GM18519 (cell line): ENCODE results near the gene MAN1A1.

Source experiments
- ATAC-seq: cut with Tn5 transposase; IDR thresholded peaks from one replicate; pipeline ENCODE4 v1.9.1; 2021; ENCODE audit warnings: mild to moderate bottlenecking, moderate library complexity; ENCODE audit not compliant: unreplicated experiment, low FRiP score

MAN1A1 gene

DNA sequence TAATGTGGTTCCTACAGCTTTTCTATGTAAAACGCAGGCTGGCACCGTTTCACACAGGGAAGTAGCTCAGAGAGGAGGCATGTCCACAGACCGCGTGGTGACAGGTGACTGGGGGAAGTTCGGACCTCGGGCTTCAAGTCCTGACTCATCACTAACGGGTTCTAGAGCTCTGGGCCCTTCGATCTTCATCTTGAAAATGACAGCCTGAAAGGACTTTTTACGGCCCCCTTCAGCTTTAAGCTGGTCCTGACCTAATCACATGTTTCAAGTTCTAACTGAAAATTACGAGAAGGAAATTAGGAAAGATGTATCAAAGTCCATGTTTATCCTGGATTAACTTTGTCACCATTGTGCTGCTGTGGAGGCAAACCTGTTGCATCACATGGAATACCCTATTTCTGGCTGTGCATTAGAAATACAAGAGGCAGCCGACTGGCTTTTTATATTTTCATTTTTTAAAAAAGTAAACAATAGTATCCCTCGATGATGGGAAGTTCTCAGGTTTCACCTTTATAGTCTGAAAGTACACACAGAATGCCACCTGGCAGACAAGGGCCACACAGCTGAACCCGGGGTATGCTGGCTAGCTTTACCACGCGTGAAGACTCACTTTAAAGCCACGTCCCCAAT is 2.0 kb downstream of the MAN1A1 start:
- peak; percentile 14 for ATAC-seq

DNA sequence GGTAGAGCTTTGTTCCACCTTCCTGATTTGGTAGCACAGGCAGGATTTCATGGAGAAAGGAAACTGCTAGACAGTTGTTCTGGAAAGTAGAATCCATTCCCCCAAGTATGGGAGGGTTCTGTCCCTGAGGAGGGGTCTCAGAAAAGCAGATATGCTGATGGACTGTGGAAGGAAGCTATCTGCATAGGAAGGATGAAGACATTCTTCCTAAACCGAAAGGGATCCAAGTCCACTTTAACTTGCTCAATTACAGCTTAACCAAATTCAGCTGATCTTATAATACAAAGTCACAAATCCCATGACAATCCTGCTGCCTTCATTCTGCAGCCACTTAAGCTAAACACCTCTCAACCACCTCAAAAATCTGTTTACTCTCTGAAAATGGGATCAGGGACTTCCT is 2.6 kb downstream of the MAN1A1 start:
- ATAC-seq: no peak

DNA sequence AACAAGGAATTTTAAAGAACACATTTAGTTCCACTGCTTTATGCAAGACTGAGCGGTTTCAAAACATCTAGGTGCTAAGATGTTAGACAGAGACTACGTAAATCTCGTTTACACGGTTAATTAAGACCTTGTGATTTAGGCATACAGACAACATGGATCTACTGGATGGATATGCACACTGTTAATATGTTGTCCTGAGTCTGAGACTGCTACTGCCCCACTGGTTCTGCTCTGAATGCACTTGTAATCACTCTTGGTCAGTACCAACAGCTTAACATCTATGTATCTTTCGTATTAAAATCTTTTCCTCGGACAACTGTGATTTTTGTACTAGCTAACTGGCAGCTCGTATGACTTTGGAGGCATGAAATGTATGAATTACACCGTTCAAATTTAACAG is 3.1 kb downstream of the MAN1A1 start:
- ATAC-seq: no peak

DNA sequence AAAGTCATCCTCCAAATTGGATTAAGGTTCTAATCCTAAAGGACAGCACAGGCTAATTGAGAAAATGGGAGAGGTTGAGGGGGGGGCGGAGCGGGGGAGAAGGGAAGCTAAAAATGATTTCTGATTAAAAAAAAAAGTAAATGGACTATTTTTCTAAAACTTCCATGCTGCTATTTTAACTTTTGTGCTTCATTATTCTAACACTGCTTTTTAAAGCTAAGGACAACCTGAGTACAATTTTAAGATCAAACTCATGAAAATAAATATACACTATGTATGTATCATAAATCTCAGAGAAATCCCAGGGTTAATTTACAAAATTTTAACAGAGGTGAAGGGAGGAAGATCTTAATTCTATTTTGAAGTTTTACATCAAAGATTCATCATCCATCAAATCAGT is 4.4 kb downstream of the MAN1A1 start:
- ATAC-seq: no peak

DNA sequence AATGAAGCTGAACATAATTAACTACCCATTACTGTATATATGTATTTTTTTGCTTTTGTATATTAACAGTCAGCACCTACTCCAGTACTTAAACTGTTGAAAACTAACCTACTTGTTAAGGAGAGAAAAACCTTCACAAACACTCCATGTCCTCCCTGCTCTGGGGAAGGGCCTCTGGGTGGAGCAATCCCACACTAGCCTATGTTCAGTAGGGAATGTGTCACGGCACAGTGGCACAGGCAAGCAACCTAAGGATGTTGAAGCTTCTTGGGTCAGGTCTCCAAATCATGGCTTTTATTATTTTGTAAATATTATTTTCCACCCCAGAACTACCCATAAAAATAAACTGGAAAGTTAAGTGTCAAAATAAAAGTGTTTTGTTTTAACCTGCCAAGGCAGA is 5.3 kb downstream of the MAN1A1 start:
- ATAC-seq: no peak

DNA sequence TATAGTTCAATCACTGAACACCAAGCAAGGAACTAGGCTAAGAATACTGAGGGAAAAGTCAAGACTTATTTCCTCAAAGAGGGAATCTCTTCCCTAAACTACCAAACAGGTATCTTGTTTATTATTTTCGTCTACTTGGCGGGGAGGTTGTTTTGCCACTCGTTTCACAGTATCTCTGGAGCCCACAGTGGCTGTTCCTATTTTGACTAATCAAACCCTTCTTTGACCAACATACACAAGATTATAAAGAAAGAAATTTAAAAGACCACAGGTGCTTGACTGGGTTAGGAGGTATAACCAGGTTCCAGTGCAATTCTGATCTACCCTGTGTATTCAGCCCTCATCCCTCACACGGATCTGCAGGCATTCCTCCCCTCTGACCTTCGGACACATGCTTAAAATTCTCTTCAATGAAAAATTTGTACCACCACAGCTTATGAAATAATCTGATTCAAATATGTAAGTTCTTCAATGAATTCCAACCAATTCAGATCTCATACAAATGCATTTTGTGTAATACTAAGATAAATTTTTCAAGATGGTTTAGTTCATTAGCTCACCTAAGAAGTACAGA is 5.9 kb downstream of the MAN1A1 start:
- no peak for ATAC-seq

DNA sequence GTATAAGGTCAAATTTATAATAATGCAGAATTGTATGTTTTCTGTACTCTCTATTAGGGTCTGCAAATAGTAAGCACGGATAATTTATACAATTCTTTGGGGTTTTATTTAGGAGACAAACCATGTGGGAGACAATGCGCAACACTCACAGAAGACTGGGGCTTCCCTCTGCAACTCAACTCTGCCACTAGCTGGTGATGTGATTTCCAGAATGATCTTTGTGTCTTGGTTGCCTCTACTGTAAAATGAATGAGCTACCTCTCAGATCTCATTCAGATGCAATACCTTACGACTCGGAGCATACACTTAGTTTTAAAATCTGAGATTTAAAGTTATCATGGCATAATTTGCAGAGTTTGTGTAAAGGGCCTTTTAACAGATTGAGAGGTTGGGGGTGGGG is 6.4 kb downstream of the MAN1A1 start:
- ATAC-seq: no peak

DNA sequence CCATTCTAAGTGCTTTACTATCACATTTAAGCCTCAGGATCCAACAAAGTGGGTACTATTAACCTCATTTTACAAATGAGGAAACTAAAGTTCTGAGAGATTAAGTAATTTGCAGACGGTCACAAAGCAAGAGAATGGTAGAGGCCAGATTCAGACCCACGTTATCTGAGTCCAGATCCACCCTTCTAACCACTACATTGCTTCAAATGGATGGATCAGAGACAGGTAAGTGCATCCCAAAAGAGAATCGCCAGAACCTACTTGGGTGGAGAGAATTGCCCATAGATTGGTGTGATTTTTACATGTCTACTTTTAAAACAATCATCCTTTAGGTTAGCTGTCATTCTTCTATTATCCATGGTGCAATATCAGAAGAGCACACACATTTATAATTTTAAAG is 7.1 kb downstream of the MAN1A1 start:
- ATAC-seq: no peak

DNA sequence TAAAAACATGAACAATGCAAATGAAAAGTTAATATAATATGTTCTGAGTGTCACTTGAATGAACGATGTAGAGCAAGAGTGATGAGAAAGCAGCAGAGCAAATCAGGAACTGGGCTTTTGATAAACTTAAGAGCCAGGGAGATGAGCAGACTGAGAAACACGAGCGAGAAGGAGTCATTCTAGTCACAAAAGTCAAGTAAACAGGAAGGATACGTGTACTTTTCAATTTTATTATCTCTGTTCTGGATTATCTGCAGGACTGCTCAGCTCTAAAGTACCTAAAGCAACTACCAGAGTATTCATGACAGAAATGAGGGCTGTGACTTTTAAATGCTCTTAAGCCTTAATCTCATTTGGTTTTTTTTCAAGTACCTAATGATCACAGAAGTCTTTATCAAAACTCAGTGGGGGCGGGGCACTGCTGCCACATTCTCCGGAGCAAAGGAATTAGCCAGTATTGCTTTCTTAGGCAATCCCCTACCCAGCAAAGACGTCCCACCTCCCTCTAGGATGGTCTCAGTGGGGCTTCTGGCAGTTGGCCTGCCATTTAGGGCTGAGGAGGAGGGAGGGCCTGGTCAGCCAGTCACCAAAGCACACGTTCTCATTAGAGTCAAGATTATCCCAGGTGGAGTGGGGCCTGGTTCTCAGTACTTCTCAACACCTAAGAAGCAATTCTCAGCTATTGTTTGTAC is 8.6 kb downstream of the MAN1A1 start:
- ATAC-seq: no peak

DNA sequence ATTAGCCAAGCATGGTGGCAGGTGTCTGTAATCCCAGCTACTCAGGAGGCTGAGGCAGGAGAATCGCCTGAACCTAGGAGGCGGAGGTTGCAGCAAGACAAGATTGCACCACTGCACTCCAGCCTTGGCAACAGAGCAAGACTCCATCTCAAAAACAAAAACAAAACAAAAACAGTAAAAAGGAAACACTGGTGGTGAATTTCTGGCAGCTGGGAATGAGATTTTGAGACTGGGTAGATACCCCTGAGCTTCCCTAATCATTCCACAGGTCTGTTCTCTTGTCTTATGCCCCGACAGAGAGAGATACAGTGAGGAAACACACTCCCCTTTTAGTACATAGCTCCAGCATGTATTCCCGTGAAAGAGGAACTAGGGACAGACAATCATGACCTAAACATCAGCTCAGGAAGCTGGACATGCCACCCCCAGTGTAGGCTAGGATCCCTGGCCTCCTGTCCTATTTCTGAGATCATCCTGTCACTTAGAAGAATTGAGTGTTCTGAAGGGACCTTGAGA is 9.6 kb downstream of the MAN1A1 start:
- ATAC-seq: no peak

DNA sequence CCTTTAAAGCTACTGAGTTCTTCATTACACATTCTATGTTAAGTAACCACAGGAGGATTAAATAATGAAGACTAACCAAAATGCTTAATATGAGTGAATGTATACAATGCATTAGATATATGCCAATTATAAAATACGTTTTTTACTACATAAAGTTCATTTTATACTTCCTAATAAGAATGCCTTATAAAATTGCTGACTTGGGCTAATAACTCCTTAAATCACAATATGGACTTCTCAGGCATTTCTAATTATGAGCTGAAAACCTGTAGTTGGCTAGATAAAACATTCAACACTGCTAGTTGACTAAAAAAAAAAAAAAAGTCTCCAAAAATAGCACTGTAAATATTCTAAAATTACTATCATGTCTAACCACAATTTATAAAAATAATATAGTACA is 11.8 kb downstream of the MAN1A1 start:
- ATAC-seq: no peak

DNA sequence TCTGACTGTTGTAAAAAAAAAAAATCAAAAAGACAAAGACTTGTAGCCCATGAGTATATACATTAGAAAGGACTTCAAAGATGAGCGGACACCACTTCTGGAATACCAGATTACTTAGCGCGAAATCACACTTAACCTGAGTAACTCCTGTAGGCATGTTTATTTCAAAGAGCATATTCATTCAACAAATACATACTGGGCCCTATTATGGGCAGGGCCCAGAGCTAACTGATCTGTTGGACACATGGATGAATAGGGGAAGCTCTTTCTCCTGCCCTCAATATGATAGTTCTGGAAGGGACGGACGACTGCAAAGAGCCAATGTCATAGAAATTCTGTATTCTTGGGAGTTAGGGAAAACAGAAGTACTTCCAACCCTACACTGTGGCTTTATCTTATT is 12.3 kb downstream of the MAN1A1 start:
- no peak for ATAC-seq

DNA sequence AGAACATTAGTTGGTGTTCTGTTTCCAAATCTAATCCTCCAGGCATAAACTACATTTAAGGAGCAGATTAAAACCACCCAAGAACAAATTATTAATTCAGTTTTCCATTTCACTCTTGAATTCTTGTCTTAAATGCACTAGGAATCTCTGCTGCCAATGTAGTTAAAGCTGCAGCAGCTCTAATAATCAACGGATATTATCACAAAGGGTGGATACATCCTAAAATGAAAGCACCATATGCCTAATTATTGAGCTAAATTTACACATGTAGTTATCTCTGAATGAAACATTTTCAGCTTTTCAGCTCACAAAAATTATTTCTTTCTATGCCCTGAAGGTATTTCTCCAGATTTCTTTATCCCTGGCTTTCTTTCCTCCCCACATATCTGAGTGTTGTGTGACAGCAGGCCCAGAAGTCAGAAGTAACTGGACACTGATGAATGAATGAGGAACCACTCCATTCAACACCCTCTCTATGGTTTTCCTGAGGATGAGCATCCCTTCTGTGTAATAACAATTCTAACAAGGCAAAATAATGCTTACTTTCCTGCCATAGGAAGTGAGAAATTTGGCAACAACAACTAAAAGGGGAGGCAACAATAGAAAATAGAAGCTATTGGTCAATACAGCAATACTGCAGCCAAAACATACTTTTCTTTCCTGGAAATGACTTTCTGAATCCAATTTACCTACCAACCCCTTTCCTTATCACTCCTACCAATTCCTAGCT is 14.9 kb downstream of the MAN1A1 start:
- ATAC-seq: no peak

DNA sequence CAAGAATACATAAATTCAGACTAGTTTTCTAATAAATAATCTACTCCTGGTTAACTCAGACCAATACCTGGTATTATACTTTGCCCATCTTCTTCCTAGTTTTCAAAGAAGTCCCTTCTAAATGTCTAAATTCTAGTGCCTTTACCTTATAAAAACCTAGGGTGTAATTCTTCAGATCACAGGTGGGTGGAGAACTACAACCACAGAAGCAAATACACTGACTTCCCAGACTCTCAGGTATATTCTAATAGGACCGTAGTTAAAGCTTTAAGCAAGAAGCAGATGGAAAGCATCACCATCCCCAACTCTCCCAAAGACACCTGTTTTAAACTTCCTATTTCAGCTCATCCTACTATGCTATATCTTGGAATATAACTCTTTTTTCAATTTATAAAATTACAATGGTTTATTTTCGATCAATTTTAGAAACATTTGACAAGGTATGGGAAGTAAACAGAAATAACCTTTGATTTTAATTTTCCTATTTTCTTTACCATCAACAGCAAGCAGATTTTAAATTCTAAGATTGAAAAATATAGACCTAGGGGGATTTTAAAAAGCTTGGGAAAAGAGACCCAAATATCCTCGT is 15.8 kb downstream of the MAN1A1 start:
- peak; percentile 76 for ATAC-seq

DNA sequence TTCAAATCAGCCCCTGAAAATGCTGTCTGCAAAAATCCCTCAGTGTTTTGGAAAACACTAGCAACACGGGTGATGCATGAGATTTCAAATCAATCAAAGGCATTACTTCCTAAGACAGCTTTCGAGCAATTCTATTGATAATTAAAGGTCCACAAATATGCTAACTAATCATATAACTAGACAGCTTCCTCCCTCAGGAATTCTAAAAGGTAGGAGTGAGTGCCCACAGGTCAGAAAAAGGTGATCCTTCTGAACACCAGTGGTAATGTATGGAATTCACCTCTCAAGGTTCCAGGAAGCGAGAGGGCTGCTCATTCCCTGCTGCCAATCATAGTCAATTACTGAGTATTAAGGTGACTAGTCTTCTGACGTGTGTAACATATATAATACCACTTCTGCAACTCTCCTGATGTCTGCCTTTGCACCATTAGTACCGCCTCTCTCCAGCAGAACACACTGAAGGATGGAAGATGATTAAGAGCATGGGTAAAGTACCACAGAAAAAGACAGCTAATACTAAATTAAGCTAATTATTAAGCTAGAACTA is 16.4 kb downstream of the MAN1A1 start:
- ATAC-seq: no peak

DNA sequence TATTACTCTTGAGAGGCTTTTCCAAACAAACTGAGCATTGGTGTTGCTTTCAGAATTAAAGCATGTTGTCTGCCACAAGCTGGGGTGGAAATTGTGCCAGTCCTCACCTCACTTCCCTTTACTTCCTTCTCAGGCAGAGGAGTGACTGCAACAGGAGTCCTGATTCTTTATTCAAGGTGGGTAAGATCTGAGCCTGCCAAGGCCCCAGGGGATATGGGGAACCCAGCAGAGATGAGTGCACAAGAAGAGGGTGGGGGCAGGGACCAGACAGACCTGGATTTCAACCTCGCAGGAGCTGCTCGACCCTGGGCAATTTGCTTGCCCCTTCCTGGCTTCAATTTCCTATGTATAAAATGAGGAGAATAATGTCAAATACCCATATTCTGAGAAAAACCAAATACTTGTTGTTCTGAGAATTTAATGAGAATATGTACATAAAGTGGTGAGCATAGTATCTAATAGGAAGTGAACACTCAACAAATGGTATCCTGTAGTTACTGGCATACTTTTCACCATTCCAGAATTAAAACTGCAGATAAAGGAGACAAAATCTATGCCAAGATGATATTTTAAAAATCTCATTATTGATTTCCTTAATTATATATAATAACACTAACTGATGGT is 17.8 kb downstream of the MAN1A1 start:
- ATAC-seq: no peak

DNA sequence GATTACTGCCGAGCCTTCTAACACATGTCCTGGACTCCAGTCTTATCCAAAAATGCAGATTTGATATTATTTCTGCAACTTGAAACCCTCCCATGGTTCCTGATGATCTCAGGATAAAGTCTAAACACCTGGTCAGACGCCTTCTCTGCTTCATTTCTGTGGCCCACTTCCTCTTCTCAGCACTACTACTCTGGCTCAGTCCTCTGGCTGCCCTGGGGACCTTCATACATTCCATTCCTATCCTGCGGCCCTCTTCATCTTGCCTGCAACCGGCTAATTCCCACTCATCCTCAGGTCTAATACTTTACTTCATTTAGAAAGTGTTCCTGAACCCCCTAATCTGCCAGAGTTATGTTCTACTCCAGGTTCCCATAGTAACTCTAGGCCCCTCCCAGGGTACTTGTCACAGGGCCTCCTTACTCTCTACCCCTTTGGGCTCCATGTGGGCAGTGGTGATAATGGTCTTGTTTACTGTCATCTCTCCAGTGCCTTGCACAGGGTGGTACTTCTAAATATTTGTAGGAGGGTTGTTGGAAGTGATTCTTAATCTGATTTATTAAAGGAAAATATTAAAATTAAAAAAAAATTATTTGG is 18.9 kb downstream of the MAN1A1 start:
- no peak for ATAC-seq

DNA sequence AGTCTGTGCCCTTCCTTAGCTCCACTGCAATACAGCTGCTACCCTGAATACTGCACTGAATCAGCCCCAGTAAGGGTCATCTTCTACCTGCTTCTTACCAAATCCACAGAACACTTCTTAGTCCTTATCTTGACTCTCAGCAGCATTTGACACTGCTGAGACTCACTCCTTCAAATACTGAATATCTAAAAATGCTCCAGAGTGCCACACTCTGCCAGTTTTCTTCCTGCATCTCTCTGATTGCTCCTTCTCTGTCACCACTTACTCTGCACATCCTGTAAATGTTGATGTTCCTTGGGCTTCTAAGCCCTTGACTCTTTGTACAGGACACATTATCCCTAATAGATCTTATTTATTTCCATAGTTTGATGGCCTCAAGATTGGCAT is 19.8 kb downstream of the MAN1A1 start:
- no peak for ATAC-seq

DNA sequence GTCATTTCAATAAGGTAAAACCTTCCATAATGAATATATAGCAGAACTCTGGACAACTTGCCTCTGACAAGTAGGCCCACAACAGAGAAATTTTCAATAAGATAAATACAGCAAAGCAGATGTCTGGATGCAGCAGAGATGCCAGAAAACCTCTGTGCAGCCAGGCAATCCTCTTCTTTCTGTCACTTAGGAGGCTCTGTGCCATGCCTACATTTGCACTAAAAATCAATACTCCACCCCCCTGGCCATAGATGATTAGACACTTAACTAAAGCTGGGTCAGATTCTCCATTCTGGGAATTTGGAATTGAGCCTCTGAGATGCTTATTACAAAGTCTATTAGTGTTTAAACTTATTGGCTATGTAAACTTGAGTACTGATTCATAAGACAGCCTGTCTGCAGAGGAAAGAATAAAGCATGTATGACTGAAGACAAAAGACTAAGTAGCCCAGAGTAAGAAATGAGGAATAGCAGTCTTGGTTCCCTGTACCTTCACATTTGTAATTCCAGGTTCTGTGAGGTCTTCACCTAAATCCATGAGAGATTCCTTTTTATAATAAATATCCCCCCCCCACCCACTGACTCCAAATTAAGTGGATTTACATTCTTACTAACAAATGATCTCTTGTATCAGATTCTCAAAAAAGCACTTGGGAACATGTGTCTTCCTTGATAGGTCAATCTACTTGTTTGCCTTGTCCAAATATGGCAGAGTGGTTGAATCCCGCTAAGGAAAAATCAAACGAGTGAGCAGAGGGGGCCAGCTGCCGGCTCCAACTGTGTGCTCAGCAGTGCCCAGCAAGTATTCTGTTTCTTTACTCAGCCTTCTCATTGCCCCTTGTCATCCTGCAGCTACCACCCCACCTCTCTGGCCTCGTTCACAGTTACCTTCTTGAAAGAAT is 20.4 kb downstream of the MAN1A1 start:
- ATAC-seq: no peak
